ENCODE measurements around the gene MRPS34.

Gene MRPS34

GRCh38 chr16:1772908-1773702 is at the start of gene MRPS34 (continued):
- 0 out of 2 replicates have a peak, but pooled peaks have one; percentile 18 for TF ChIP-seq ZSCAN23 (tag by site-specific recombination; IDR thresholded peaks at IDR 0.05)
- TF ChIP-seq ZNF214 (tag by site-specific recombination; IDR thresholded peaks at IDR 0.05; ENCODE audit: borderline replicate concordance), result no peak
- TF ChIP-seq ZNF274 (IDR thresholded peaks at IDR 0.05; ENCODE audit: low read length), result no peak
- TF ChIP-seq ZNF274 (tag by site-specific recombination; IDR thresholded peaks at IDR 0.05; ENCODE audit: borderline replicate concordance), result no peak
- no peak for TF ChIP-seq ZNF510 (tag by site-specific recombination; IDR thresholded peaks at IDR 0.05; ENCODE audit: insufficient replicate concordance)
- TF ChIP-seq, protein P1, sequence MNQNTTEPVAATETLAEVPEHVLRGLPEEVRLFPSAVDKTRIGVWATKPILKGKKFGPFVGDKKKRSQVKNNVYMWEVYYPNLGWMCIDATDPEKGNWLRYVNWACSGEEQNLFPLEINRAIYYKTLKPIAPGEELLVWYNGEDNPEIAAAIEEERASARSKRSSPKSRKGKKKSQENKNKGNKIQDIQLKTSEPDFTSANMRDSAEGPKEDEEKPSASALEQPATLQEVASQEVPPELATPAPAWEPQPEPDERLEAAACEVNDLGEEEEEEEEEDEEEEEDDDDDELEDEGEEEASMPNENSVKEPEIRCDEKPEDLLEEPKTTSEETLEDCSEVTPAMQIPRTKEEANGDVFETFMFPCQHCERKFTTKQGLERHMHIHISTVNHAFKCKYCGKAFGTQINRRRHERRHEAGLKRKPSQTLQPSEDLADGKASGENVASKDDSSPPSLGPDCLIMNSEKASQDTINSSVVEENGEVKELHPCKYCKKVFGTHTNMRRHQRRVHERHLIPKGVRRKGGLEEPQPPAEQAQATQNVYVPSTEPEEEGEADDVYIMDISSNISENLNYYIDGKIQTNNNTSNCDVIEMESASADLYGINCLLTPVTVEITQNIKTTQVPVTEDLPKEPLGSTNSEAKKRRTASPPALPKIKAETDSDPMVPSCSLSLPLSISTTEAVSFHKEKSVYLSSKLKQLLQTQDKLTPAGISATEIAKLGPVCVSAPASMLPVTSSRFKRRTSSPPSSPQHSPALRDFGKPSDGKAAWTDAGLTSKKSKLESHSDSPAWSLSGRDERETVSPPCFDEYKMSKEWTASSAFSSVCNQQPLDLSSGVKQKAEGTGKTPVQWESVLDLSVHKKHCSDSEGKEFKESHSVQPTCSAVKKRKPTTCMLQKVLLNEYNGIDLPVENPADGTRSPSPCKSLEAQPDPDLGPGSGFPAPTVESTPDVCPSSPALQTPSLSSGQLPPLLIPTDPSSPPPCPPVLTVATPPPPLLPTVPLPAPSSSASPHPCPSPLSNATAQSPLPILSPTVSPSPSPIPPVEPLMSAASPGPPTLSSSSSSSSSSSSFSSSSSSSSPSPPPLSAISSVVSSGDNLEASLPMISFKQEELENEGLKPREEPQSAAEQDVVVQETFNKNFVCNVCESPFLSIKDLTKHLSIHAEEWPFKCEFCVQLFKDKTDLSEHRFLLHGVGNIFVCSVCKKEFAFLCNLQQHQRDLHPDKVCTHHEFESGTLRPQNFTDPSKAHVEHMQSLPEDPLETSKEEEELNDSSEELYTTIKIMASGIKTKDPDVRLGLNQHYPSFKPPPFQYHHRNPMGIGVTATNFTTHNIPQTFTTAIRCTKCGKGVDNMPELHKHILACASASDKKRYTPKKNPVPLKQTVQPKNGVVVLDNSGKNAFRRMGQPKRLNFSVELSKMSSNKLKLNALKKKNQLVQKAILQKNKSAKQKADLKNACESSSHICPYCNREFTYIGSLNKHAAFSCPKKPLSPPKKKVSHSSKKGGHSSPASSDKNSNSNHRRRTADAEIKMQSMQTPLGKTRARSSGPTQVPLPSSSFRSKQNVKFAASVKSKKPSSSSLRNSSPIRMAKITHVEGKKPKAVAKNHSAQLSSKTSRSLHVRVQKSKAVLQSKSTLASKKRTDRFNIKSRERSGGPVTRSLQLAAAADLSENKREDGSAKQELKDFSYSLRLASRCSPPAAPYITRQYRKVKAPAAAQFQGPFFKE (tag by site-specific recombination; IDR thresholded peaks at IDR 0.05; ENCODE audit: borderline replicate concordance), result no peak
- TF ChIP-seq, protein P2, sequence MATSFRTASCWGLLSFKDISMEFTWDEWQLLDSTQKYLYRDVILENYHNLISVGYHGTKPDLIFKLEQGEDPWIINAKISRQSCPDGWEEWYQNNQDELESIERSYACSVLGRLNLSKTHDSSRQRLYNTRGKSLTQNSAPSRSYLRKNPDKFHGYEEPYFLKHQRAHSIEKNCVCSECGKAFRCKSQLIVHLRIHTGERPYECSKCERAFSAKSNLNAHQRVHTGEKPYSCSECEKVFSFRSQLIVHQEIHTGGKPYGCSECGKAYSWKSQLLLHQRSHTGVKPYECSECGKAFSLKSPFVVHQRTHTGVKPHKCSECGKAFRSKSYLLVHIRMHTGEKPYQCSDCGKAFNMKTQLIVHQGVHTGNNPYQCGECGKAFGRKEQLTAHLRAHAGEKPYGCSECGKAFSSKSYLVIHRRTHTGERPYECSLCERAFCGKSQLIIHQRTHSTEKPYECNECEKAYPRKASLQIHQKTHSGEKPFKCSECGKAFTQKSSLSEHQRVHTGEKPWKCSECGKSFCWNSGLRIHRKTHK (tag by site-specific recombination; IDR thresholded peaks at IDR 0.05), result no peak
- 0 out of 2 replicates have a peak, but pooled peaks have one; percentile 16 for TF ChIP-seq AEBP2 (tag by site-specific recombination; IDR thresholded peaks at IDR 0.05; ENCODE audit: borderline replicate concordance)
- TF ChIP-seq KLF8 (tag by site-specific recombination; IDR thresholded peaks at IDR 0.05), result peak; percentile 71
- TF ChIP-seq ZBTB7A (tag by site-specific recombination; IDR thresholded peaks at IDR 0.05; ENCODE audit: low read depth), result peak; percentile 82
- TF ChIP-seq, protein P3, sequence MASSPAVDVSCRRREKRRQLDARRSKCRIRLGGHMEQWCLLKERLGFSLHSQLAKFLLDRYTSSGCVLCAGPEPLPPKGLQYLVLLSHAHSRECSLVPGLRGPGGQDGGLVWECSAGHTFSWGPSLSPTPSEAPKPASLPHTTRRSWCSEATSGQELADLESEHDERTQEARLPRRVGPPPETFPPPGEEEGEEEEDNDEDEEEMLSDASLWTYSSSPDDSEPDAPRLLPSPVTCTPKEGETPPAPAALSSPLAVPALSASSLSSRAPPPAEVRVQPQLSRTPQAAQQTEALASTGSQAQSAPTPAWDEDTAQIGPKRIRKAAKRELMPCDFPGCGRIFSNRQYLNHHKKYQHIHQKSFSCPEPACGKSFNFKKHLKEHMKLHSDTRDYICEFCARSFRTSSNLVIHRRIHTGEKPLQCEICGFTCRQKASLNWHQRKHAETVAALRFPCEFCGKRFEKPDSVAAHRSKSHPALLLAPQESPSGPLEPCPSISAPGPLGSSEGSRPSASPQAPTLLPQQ (tag by site-specific recombination; IDR thresholded peaks at IDR 0.05), result peak; percentile 84
- TF ChIP-seq ZSCAN5A (tag by site-specific recombination; IDR thresholded peaks at IDR 0.05), result no peak; the same call in none of the 2 replicates
- TF ChIP-seq ZNF169 (tag by site-specific recombination; IDR thresholded peaks at IDR 0.05), result no peak
- no peak for TF ChIP-seq ZNF114 (tag by site-specific recombination; IDR thresholded peaks at IDR 0.05)
- TF ChIP-seq ZNF626 (tag by site-specific recombination; IDR thresholded peaks at IDR 0.05), result no peak
- no peak for TF ChIP-seq ZNF248 (tag by site-specific recombination; IDR thresholded peaks at IDR 0.05)
- TF ChIP-seq, protein P4, sequence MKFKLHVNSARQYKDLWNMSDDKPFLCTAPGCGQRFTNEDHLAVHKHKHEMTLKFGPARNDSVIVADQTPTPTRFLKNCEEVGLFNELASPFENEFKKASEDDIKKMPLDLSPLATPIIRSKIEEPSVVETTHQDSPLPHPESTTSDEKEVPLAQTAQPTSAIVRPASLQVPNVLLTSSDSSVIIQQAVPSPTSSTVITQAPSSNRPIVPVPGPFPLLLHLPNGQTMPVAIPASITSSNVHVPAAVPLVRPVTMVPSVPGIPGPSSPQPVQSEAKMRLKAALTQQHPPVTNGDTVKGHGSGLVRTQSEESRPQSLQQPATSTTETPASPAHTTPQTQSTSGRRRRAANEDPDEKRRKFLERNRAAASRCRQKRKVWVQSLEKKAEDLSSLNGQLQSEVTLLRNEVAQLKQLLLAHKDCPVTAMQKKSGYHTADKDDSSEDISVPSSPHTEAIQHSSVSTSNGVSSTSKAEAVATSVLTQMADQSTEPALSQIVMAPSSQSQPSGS (tag by site-specific recombination; IDR thresholded peaks at IDR 0.05; ENCODE audit: low read depth), result no peak
- TF ChIP-seq ZNF148 (tag by site-specific recombination; IDR thresholded peaks at IDR 0.05; ENCODE audit: borderline replicate concordance), result peak; percentile 70; the same call in 1 of the 2 replicates
- no peak for TF ChIP-seq ZNF10 (tag by site-specific recombination; IDR thresholded peaks at IDR 0.05)
- peak; percentile 46; the same call in 1 of the 2 replicates for TF ChIP-seq GLIS1 (tag by site-specific recombination; IDR thresholded peaks at IDR 0.05)
